OCI-LY7 (cell line): ENCODE measurements around the gene RELN. TPM values are rescaled to one million over a fixed set of nuclear protein-coding genes. Genes with fewer than 3 reads are reported as not detected.

Experiments
- BruUV-seq: library from RNA; stranded (reverse); fragments of 400-500 nt; replicated peaks from 2 replicates; lab custom pipeline; 2021; lab: Mats Ljungman, UMichigan
- CTCF ChIA-PET: fragments of 300-600 bp; sonication (Branson Sonifier 250); formaldehyde crosslinking; loops from one replicate; lab custom pipeline; 2022; ENCODE audit warnings: antibody characterized with exemption; ENCODE audit not compliant: unreplicated experiment; lab: Charles Lee
- POLR2A ChIA-PET: fragments of 300-600 bp; sonication (Branson Sonifier 250); formaldehyde crosslinking; loops from one replicate; lab custom pipeline; 2022; ENCODE audit warnings: antibody characterized with exemption; lab: Charles Lee
- DNase-seq: peaks from one replicate; pipeline ENCODE4 v3.0.0-alpha.2; 2015; ENCODE audit warnings: low spot score
- H2AFZ ChIP-seq: fragments of 200-600 bp; sonication (generic), shearing (Covaris generic); 2 replicates; pipeline ENCODE4 v1.6.1; 2014; ENCODE audit warnings: mild to moderate bottlenecking, antibody characterized with exemption, low read length, moderate library complexity
- H3K27ac ChIP-seq: fragments of 200-600 bp; sonication (generic); 2 replicates; pipeline ENCODE4 v1.5.1; 2014; ENCODE audit warnings: mixed run types, low read depth, mild to moderate bottlenecking, moderate library complexity, low read length, inconsistent platforms; ENCODE audit not compliant: poor library complexity, severe bottlenecking
- H3K36me3 ChIP-seq: fragments of 200-600 bp; sonication (generic); 2 replicates; pipeline ENCODE4 v1.6.1; 2014; ENCODE audit warnings: mild to moderate bottlenecking, antibody characterized with exemption, low read length, moderate library complexity, mixed read lengths; ENCODE audit not compliant: insufficient read depth
- H3K4me1 ChIP-seq: fragments of 200-600 bp; sonication (generic); 2 replicates; pipeline ENCODE4 v1.5.1; 2014; ENCODE audit warnings: mild to moderate bottlenecking, low read length; ENCODE audit not compliant: insufficient read depth, poor library complexity, severe bottlenecking
- H3K4me2 ChIP-seq: fragments of 200-600 bp; sonication (generic); 2 replicates; pipeline ENCODE4 v1.6.1; 2014; ENCODE audit warnings: mild to moderate bottlenecking, low read length
- H3K4me3 ChIP-seq: fragments of 200-600 bp; sonication (generic); 2 replicates; pipeline ENCODE4 v1.5.1; 2014; ENCODE audit warnings: mild to moderate bottlenecking, low read depth, low read length; ENCODE audit not compliant: poor library complexity, severe bottlenecking
- H3K79me2 ChIP-seq: fragments of 200-600 bp; sonication (generic); 2 replicates; pipeline ENCODE4 v1.6.1; 2016; ENCODE audit warnings: low read depth, mild to moderate bottlenecking, low read length, moderate library complexity, mixed read lengths; ENCODE audit not compliant: insufficient read depth
- H3K9me2 ChIP-seq: fragments of 200-600 bp; sonication (generic); 2 replicates; pipeline ENCODE4 v1.6.1; 2016; ENCODE audit warnings: mild to moderate bottlenecking, low read length, mixed read lengths; ENCODE audit not compliant: insufficient read depth
- H3K9me3 ChIP-seq: fragments of 200-600 bp; sonication (generic); 2 replicates; pipeline ENCODE4 v1.6.1; 2014; ENCODE audit warnings: mild to moderate bottlenecking, mixed run types, low read length, mixed read lengths
- H4K20me1 ChIP-seq: fragments of 200-600 bp; sonication (generic); 2 replicates; pipeline ENCODE4 v1.6.1; 2014; ENCODE audit warnings: mild to moderate bottlenecking, antibody characterized with exemption, low read length, moderate library complexity, mixed read lengths; ENCODE audit not compliant: insufficient read depth
- CTCF ChIP-seq: fragments of 200-600 bp; sonication (generic); conservative IDR thresholded peaks from 2 replicates; pipeline ENCODE4 v1.5.1; 2014; ENCODE audit warnings: mild to moderate bottlenecking, antibody characterized with exemption, low read length, moderate library complexity, mixed read lengths
- EZH2phosphoT487 ChIP-seq: fragments of 200-600 bp; sonication (generic); IDR thresholded peaks from 2 replicates; pipeline ENCODE4 v1.6.1; 2018; ENCODE audit warnings: low read depth, borderline replicate concordance, mild to moderate bottlenecking, mixed run types, antibody characterized with exemption, low read length, moderate library complexity, mixed read lengths
- intact Hi-C: fragments of 100-400 bp; cut with micrococcal nuclease; formaldehyde crosslinking; loops from one replicate; pipeline ENCODE4 v1.10.0; 2022; ENCODE audit not compliant: unreplicated experiment
- total RNA-seq, 2 experiments: library from RNA; depleted of rRNA in 1 of 2; stranded (reverse); fragments of >200 nt in 1 of 2; shearing (Covaris generic) in 1 of 2; gene quantifications; 2 replicates each; pipeline ENCODE4 v1.2.3, GENCODE V29; 2014 to 2022

The RELN gene
- total RNA-seq, 2 experiments from 2014 or later = not detected

- intact Hi-C loops = no loop called here
- Histone ChIP-seq H3K9me2 (no peaks in the 10 kb centered on the region), H3K27ac (no peak overlapping the region), H3K9me3 (no peaks in the 10 kb centered on the region), H3K79me2 (no peaks in the 10 kb centered on the region), H3K4me1 (no peaks in the 10 kb centered on the region), H3K36me3 (no peaks in the 10 kb centered on the region), H3K4me3 (no peak overlapping the region), H3K4me2 (no peak overlapping the region), H4K20me1 (no peaks in the 10 kb centered on the region), H2AFZ (no peak overlapping the region)
- BruUV-seq = no TSS peak
- no peak for DNase-seq
- ChIA-PET CTCF (no interaction called here), POLR2A (interaction anchor here (1.3 kb wide), 1 partner anchor 10 kb away, joined by 3 read pairs; no protein-coding TSS in a partner anchor)
- TF ChIP-seq CTCF = no peak
- TF ChIP-seq EZH2phosphoT487 = no peak
Observed at GRCh38 chr7:103466814-103467213, 522.6 kb downstream of the RELN start.

GRCh38 chr7:103462358-103462757, 527.1 kb downstream of the RELN start:
- Histone ChIP-seq H3K9me3 (no peaks in the 10 kb centered on the region), H2AFZ (no peak overlapping the region), H3K79me2 (no peaks in the 10 kb centered on the region), H3K4me1 (no peaks in the 10 kb centered on the region), H3K4me3 (no peak overlapping the region), H3K36me3 (no peaks in the 10 kb centered on the region), H4K20me1 (no peaks in the 10 kb centered on the region), H3K9me2 (no peaks in the 10 kb centered on the region), H3K4me2 (no peak overlapping the region), H3K27ac (no peak overlapping the region)
- no peak for TF ChIP-seq EZH2phosphoT487
- no peak for TF ChIP-seq CTCF
- ChIA-PET CTCF (no interaction called here), POLR2A (interaction anchor here (1.0 kb wide), 1 partner anchor 273 kb away, joined by 3 read pairs; no protein-coding TSS in a partner anchor)
- intact Hi-C loops = no loop called here
- BruUV-seq = no TSS peak
- no peak for DNase-seq

- Histone ChIP-seq H3K27ac (no peak overlapping the region), H3K4me1 (no peaks in the 10 kb centered on the region), H3K4me2 (no peak overlapping the region), H3K9me2 (no peaks in the 10 kb centered on the region), H3K4me3 (no peak overlapping the region), H3K9me3 (no peaks in the 10 kb centered on the region), H3K36me3 (no peaks in the 10 kb centered on the region), H2AFZ (no peak overlapping the region), H3K79me2 (no peaks in the 10 kb centered on the region), H4K20me1 (no peaks in the 10 kb centered on the region)
- intact Hi-C loops = no loop called here
- ChIA-PET CTCF (no interaction called here), POLR2A (no interaction called here)
- TF ChIP-seq EZH2phosphoT487 (no peak), CTCF (peak; percentile 76)
- peak; percentile 38 for DNase-seq
- no TSS peak for BruUV-seq
Observed at GRCh38 chr7:103447073-103447960, 542.1 kb downstream of the RELN start.
